Cardiac septum (tissue), 1 donor: ENCODE data around the gene CCDC89. TPM values are rescaled to one million over a fixed set of nuclear protein-coding genes. Genes with fewer than 3 reads are reported as not detected.

ENCODE experiments used
- DNase-seq: peaks from one replicate; pipeline ENCODE4 v3.0.0-alpha.2; 2020; ENCODE audit warnings: low spot score
- intact Hi-C: fragments of 100-400 bp; cut with DNase I; formaldehyde crosslinking; loops from one replicate; pipeline ENCODE4 v1.14.0; 2022
- long read RNA-seq: library from polyadenylated mRNA; unstranded; transcript quantifications from one replicate; pipeline ENCODE4 v2.0.0, GENCODE V29; 2021
- total RNA-seq: library from RNA; stranded (reverse); fragmentation: NEBNext Ultra II Directional; extraction: Animal tissue kit (Norgen Biotek cat#: 25700); gene quantifications from one replicate; pipeline ENCODE4 v1.2.1, GENCODE V29; 2021
- donor health status: DM: no; HTN: no; CAD: no.

The CCDC89 gene
- 0.54 TPM for total RNA-seq
- long read RNA-seq, partial matches to known transcripts: 0 of 1 reads
- long read RNA-seq, other reads (novel, unspliced or antisense): 0 of 1 reads

- intact Hi-C loops: no loop called here
- peak; percentile 87 for DNase-seq
These were observed at the start of gene CCDC89 for GRCh38 chr11:85685820-85686459. Gene CCDC89, minus strand, starts transcription at chr11:85686195. Its CDS starts 65 bp downstream, at chr11:85686130.

GRCh38 chr11:85732965-85733364 is 47.0 kb upstream of the CCDC89 start:
- intact Hi-C loops: no loop called here
- no peak for DNase-seq

GRCh38 chr11:85726381-85726780 is 40.4 kb upstream of the CCDC89 start:
- no peak for DNase-seq
- intact Hi-C loops: no loop called here

GRCh38 chr11:85725510-85726258 is 39.7 kb upstream of the CCDC89 start:
- intact Hi-C loops: no loop called here
- DNase-seq: no peak

GRCh38 chr11:85724748-85725465 is 38.9 kb upstream of the CCDC89 start:
- intact Hi-C loops: no loop called here
- no peak for DNase-seq

GRCh38 chr11:85723088-85723487 is 37.1 kb upstream of the CCDC89 start:
- intact Hi-C loops: no loop called here
- no peak for DNase-seq

GRCh38 chr11:85721191-85721590 is 35.2 kb upstream of the CCDC89 start:
- intact Hi-C loops: no loop called here
- no peak for DNase-seq

- intact Hi-C loops: no loop called here
- peak; percentile 76 for DNase-seq
These were observed 33.2 kb upstream of the CCDC89 start for GRCh38 chr11:85718991-85719807.

GRCh38 chr11:85718126-85718943 is 32.3 kb upstream of the CCDC89 start:
- intact Hi-C loops: no loop called here
- no peak for DNase-seq

GRCh38 chr11:85717429-85717828 is 31.4 kb upstream of the CCDC89 start:
- no peak for DNase-seq
- intact Hi-C loops: no loop called here

- DNase-seq: no peak
- intact Hi-C loops: no loop called here
These were observed 27.0 kb upstream of the CCDC89 start for GRCh38 chr11:85712953-85713352.

- intact Hi-C loops: no loop called here
- DNase-seq: no peak
These were observed 24.9 kb upstream of the CCDC89 start for GRCh38 chr11:85710917-85711316.

- intact Hi-C loops: no loop called here
- no peak for DNase-seq
These were observed 24.1 kb upstream of the CCDC89 start for GRCh38 chr11:85709941-85710702.

GRCh38 chr11:85705800-85706199 is 19.8 kb upstream of the CCDC89 start:
- no peak for DNase-seq
- intact Hi-C loops: no loop called here

GRCh38 chr11:85704967-85705366 is 19.0 kb upstream of the CCDC89 start:
- DNase-seq: no peak
- intact Hi-C loops: no loop called here

GRCh38 chr11:85699957-85700741 is 14.2 kb upstream of the CCDC89 start:
- DNase-seq: no peak
- intact Hi-C loops: loop anchor here (10.0 kb wide), 1 partner anchor 125 kb away; no protein-coding TSS in a partner anchor

GRCh38 chr11:85698195-85698594 is 12.2 kb upstream of the CCDC89 start:
- no peak for DNase-seq
- intact Hi-C loops: loop anchor here (10.0 kb wide), 1 partner anchor 127 kb away; no protein-coding TSS in a partner anchor
